GM10266 (cell line): Measurements from ENCODE around the gene PROCR.

ENCODE experiments used
- DNase-seq: peaks from one replicate; pipeline ENCODE4 v3.0.0; 2012; ENCODE audit errors: extremely low spot score
- TF ChIP-seq, protein P1 (sequence below): IDR thresholded peaks from 2 replicates; pipeline ENCODE4 v1.5.1; 2012; ENCODE audit warnings: mild to moderate bottlenecking, low read depth; ENCODE audit not compliant: control insufficient read depth, insufficient read depth; ENCODE audit errors: missing control alignments

PROCR gene

DNA sequence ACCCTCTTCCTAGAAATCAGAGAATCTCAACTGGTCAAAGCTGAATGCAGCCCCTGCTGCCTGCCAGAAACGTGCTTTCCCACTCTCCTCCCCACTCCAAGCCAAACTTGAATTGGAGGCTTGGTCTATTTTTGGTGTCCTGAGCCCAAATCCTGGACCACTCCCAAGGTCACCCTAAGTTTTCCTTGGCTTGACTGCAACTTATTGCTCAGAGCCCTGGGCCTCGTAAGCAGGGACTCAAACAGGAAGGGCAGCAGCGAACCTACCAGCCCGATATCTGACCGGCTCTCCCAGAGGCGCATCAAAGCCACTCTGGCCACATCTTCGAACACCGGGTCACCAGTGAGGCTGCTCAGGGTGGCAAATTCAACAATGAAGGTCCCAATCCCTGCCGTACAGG is 37.4 kb upstream of the PROCR start:
- no peak for DNase-seq
- TF ChIP-seq, protein P1, sequence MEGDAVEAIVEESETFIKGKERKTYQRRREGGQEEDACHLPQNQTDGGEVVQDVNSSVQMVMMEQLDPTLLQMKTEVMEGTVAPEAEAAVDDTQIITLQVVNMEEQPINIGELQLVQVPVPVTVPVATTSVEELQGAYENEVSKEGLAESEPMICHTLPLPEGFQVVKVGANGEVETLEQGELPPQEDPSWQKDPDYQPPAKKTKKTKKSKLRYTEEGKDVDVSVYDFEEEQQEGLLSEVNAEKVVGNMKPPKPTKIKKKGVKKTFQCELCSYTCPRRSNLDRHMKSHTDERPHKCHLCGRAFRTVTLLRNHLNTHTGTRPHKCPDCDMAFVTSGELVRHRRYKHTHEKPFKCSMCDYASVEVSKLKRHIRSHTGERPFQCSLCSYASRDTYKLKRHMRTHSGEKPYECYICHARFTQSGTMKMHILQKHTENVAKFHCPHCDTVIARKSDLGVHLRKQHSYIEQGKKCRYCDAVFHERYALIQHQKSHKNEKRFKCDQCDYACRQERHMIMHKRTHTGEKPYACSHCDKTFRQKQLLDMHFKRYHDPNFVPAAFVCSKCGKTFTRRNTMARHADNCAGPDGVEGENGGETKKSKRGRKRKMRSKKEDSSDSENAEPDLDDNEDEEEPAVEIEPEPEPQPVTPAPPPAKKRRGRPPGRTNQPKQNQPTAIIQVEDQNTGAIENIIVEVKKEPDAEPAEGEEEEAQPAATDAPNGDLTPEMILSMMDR: no peak

DNA sequence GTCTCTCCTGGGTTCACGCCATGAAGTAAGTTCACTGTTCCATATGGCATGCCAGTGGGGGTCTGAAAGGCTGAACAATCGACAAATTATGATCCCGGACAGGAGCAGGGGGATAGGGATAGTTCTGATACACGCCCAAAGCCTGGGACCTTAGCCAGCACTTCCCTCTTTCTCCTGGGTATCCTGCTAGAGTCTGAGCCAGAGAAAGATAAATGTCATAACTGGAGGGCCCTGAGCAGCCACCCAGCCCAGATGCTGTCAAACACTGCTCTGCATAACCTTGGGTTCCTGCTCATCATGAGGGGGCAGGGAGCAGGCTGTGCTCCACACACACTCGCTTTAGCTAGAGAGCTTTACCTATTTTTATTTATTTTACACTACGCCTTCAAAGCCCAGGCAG is 37.0 kb upstream of the PROCR start:
- no peak for DNase-seq
- TF ChIP-seq, protein P1: no peak

DNA sequence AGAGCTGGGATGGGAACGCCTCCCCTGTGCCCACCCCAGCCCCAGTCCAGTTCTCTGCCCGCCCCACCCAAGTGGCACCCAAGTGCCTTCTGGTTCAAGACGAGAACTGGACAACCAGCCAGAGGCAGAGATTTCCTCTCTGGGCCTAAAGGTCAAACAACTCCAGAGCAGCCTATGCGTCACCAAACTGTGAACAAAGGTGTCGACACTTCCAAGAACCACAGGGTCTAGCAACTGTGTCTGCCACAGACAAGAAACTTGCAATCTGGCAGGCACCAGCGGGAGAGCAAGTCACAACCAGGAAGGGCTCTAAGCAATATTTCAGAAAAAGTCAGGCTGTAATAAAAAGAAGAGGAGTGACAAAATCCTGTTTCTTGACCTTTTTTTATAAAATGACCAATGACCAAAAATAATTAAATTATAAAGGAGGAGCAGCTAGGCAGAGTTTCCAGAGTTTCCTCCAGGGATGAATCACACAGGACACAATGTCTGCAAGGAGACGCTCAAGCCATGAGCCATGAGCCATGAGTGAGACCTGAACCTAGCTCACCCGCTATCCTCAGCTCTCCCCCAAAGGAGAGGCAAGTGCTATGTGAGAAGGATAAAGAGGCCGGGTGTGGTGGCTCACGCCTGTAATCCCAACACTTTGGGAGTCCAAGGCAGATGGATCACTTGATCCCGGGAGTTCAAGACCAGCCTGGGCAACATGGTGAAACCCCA is 35.8 kb upstream of the PROCR start:
- no peak for DNase-seq

DNA sequence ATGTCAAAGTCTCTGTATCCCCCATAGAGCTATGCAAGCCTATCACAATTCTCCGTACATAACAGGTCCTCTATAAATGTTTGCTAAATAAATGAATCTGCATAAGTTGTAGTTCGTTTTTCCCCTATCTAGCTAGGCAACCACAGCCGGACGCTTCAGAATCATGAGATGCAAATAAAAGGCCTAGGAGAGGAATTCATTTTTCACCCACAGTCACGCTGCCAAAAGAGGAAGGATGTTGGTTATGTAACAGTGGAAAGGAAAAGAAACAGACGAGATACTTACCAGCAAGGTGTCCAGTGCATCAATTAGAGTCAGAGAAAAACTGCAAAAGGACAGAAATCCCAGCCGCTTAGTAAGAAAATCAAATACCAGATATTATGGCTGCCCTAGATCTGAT is 27.2 kb upstream of the PROCR start:
- TF ChIP-seq, protein P1: no peak
- no peak for DNase-seq

More for the DNA sequence above, 35.8 kb upstream of the PROCR start:
- TF ChIP-seq, protein P1: no peak

DNA sequence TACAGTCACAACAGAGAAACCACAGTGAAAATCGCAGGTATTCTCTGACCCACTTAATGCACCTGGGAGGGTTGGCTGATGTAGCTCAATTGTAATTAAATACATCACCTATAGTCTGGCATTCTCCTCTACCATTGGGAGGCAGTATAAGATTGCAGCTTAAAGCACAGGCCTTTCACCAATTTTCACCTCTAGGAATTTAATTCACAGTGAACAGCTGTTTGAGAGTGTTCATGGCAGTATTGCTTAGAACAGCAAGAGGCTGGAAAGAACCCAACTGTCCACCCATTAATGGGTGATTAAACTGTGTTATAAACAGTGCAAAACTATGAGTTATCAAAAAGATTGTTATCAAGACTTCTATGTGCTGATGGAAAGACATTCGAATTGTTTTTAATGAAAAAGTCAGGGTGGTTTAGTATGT is 26.7 kb upstream of the PROCR start:
- DNase-seq: peak; percentile 54
- TF ChIP-seq, protein P1: peak; percentile 64

DNA sequence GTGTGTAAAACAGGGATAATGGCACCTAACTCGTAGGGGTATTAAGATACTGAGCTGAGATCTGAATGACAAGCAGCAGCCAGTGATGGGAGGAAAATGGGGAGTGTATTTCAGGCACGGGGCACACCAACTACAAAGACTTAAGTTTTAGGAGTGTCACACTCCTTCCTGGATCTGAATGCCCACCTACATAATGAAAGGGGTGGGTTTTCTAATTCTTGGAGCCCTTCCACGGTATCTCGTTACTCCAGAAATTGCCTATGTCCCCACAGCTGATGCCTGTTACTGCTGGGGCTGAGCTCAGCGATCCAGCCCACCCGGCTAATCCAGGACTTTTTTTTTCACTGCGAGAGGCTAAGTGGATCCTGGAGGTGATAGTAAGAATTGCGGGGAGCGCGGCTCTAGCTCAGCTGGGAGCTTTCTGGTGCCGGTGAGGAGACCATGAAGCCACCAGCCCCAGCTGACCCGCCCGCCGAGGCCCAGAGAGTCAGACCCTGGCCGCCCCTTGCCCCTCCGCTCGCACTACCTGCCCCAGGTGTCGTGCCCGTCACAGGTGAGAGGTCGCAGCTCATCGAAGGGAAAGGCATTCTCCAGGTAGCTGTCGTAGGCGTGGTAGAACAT is 25.5 kb upstream of the PROCR start:
- no peak for DNase-seq

More for the DNA sequence above, 25.5 kb upstream of the PROCR start:
- TF ChIP-seq, protein P1: no peak
